Activated T-cell treated with anti-CD3 and anti-CD28 coated beads for 24 hours (primary cell): ENCODE data around the gene ELP5.
A peak's percentile ranks its signal among the peaks of the same experiment; 100 is the strongest.
"Not testable (repeated sequence)": the region's sequence is repeated elsewhere in the genome, so short reads cannot be mapped to it uniquely, and the experiment has no call there.

Experiments
- DNase-seq: peaks from one replicate; pipeline ENCODE4 v3.0.0-alpha.2; 2020; ENCODE audit warnings: low read depth

ELP5 gene

DNA sequence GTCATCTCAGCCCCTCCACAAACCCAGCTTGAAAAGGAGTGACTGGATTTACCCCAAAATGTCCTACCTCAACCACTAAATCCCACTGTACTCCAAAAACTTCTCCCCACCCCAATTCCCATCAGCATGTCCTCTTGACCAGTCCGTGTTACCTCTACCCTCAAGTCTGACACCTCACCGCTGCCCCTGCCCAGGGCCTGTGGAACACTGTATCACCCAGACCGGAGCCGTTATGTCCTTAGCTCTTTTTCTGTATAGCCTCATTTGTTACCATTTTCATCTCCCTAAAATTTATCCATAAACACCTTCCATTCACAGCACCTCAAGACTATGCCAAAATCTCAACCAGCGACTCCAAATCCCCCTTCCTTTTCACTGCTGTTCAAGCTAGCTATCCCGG is 15.2 kb upstream of the ELP5 start:
- no peak for DNase-seq

- DNase-seq: no peak
Observed at GRCh38 chr17:7237266-7237760, 14.7 kb upstream of the ELP5 start.

DNA sequence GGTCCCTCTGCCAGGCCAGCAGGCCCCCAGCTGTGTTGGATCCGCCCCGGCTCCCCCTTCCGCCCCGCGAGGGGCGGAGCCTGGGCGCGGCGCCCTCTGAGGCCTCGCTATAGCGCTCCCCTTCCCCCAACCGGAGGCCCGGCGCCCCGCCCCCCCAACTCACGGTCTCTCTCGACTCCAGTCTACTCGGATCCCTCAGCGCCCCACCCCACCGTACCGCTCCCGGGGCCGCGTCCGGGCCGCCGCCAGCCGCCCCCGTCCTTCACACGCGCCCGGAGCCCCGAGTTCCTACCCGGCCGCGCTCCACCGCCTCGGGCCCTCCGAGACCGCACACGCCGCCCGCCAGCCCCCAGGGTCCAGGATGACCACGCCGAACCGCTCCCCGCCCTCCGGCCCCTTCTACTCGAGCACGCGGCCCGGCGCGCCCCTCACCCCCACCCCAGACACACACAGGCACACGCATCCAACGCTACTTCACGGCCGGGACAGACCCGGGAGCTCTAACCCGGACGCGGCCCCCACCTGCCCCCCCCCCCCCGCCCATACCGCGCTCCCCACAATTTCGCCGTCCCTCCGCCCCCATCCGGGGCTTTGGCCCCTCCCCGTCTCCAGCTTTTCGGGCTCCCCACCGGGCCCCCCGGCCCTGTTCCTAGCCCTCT is 14.1 kb upstream of the ELP5 start:
- DNase-seq: peak; percentile 81

DNA sequence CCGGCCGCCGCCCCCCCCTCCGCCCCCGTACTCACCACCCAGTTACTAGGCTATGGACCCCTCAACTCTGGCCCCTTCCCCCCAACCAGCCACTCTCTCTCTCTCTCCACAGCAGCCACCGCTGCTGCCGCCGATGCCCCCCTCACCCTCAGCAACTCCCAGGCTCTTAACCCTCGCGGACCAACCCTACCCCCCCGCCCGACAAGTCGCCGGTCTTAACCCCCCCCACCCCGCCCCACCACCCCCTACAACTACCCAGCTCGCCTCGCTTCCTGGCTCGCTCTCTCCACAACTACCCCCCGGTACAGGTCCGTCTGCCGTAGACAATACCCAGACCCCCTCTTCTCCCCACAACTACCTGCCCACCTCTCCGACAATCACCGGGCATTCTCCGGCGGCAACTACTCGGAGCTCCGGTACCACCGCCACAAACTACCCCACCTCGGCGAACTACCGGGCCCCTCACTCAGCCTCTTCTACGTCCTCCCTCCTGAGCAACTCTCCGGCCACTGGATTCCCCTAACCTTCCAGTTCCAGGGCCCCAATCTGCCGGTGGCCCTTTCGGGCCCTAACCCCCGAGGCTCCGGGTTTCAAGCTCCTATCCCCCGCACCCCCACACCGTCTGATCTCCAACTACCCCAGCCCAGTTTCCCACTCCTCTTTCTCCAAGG is 13.5 kb upstream of the ELP5 start:
- no peak for DNase-seq

DNA sequence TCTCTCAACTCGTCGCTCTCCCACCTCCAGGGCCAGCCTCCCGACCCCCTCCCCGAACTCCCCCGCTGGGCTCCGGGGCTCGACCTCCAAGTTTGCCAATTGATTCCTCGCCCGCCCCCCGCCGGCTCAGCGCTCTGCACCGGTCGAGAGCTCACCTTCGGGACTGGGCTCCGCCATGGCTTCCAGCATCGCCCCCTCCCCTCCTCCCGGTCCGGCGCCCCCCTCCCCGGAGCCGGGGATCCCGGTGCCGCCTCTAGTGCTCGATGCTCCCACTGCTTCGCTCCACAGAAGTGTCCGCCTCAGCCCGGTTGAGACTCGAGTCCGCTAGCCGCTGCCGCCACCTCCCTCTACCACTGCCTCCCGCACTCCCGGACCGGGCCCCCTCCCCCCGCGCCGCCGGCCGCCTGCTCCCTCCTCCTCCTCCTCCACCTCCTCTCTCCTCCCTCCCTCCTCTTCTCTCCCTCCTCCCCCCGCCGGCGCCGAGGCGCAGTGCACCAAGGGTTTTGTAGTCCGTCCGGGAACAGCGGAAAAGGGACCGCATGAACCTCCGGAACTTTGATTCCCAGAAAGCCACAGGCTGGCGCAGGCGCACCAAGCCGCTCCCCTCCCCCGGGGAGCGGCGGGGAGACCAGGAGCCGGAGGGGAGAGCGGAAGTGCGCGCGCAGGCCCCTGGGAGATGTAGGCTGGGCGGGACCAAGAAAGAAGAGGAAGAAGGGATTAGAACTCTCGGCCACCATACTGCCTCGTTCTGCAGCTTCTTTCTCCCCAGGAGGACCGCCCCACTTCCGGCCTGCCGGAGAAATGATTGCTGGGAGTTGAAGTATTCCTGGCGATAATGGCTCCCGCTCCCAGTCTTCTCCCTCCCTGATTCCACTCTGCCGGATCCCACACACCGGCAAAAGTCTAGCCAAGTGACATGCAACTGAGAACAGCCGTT is 12.7 kb upstream of the ELP5 start, which contains the start of gene PHF23:
Gene PHF23 (minus strand): TSS at position 367 of the 937 bp plus-strand sequence. CDS start 178 bp downstream, at position 189.
- DNase-seq: peak; percentile 96

DNA sequence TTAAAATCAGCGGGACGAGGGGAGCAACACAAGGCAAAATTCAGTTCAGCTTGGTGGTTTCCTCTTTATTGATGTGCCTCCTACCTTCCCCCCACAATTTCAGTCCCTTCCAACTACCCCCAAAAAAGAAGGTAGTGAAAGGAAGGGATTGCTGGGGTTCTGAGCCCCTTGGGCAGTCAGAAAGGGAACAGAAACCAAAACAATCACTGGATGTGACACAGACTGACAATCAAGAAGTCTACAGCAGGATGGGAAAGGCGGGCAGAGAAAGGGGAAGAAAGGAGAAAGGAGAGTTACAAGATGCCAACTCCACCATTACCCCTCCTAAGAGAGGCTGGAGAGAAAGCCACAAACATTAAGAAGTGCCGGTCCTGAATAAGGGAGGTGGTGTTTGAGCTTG is 11.6 kb upstream of the ELP5 start:
- DNase-seq: no peak

DNA sequence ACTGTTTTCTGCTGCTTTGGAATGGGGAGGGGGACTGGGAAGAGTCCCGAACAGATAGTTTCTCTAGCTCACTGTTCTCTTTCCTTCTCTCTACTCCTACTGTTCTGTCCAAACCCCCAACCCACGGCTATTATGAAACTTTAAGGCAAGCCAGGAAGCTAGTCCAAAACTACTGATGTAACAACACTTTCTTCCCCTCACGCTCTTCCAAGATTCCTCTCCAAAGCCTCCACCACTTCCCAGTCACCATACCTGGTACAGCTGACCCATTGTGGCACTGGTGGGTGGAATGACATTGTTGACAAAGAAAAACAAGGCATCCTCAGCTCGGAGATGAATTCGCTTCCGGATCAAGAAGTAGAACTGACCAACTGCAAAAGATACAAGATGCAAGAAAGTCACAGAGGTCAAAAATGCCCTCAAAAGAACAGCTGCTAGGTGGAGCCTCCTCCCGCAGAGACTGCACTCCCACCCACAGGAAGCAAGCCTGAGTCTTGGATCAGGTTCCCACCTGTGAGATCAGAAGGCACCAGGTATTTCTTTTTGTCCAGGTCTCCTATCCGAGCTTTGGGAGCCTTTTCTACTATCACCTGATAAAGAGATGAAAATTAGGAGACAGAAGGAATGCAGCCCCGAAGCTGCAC is 10.8 kb upstream of the ELP5 start:
- DNase-seq: no peak

DNA sequence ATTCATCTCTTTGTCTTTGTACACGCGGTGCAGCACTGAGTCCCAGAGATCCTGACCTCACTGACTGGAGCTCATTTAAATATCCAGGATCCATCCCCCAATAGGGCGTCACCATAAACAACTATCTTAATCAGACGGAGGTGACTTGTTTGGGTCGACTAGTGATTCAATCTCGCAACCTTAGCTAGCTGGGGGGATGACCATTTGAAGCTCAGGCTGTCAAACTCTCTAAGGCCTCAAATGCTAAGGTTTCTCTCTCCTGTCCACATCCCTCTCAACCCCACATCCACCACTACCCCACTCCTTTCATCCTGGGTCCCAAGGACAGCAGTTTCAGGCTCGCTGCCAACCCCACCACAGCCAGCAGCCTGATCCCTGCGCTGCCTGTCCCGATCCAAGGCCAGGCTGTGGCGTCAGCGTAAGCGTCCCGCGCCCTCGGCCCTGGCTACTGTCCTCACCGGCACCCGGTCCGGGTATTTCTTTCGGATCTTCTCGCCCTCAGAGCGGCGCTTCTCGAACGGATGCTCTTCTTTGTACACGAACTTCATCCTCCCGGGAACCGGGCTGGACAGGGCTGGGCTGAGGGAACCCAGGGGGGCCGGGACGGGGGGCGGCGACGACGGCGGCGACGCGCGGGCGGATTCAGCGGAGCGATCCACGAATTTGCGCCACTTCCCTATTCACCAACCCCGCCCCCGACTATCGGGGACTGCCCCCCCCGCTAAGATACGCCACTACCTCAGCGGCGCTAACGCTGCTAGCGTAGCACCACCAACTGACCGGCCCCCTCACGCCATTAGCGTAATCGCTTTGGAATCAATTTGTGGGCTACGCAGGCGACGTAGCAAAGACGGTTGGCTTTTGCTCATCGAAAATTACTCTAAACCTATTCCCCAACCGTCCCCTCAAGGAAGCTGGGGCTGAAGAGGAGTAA is 10.0 kb upstream of the ELP5 start, which contains the start of gene GABARAP:
Gene GABARAP (minus strand): TSS at position 667 of the 934 bp plus-strand sequence. CDS start 119 bp downstream, at position 548.
- DNase-seq: peak; percentile 90

DNA sequence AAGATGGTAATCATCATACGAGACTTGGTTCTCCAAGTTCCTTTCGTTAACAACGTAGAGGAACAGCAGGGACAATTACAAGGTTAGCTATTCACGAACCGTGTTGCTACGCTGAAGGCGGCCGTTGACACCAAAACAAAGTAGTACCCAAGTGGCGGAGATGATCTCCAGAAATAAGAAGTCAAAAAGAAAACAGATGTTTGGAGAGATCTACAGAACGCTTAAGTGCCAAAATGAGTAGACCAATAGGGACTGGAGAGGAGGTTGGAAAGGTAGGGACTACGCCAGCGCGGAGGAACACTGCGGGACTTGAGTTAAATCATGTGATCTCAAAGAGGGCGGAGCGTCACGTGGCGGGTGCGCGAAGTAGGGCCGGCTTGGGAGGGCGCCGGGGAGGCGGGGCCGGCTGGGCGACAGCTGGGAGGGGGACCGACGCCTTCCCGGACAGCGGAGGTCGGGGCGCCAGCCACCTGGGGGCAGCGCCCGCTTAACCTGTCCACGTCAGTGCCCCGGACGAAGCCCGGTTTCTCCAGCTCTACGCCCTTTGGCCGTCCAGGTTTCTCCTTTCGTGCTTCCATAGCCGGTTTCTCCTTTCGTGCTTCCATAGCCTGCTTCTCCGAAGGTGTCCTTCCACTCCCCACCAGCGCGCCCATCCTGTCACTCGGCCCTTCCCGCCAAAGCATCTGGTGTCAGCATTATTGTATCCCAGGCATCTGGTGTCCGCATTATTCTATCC is 9.1 kb upstream of the ELP5 start:
- DNase-seq: peak; percentile 85

DNA sequence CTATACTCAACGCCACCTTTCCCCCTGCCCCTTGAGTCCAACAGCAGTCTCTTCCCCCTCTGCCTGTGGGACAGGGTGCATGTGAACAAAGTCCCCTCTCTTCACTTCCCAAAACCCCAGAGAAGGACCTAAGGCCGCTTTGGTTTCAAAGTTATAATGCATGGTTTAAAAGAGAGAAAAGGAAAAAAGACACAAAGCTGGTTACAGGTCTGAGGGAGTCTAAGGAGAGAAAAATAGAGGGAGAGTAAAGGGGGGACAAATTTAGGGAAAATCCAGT is 8.6 kb upstream of the ELP5 start:
- no peak for DNase-seq

- DNase-seq: not testable (repeated sequence)
Observed at GRCh38 chr17:7243838-7244237, 8.2 kb upstream of the ELP5 start.

DNA sequence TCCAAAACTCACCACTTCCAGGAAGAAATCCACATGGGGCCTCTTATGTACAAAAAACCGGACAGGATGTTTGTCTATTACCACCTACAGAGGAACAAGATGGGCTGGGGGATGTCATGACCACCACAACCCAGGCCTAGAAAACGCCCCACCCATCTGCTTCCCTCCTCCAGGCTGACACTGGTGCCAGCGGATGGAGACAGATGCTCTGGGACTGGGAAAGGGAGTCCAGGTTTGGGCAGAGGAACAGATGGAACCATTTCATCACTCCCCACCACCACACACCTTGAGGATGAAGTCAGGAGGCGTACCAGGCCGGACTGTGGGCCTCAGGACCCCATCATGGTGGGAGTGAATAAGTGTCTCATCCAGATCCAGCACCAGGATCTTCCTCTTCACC is 5.2 kb upstream of the ELP5 start:
- DNase-seq: no peak

- DNase-seq: no peak
Observed at GRCh38 chr17:7248796-7249195, 3.2 kb upstream of the ELP5 start.

DNA sequence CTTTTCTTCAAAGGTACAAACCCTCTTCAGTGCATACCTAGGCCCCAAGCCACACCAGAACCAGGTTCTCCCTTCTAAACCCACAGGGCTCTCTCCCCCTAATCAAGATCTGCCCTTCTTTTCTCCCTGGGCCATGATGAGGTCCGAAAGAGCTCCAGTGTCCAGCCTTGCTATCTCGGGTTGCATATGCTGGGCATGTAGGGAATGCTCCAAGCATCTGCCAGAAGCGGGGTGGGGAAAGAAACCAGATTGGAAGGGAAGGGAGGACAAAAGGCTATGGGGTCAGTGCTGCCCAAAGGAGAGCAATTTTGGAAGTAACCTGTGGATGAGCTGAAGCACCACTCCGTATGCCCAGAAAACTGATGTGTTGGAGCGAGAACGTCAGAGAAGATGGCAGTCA is 2.8 kb upstream of the ELP5 start:
- no peak for DNase-seq

GRCh38 chr17:7249830-7250229 is 2.2 kb upstream of the ELP5 start:
- DNase-seq: no peak

DNA sequence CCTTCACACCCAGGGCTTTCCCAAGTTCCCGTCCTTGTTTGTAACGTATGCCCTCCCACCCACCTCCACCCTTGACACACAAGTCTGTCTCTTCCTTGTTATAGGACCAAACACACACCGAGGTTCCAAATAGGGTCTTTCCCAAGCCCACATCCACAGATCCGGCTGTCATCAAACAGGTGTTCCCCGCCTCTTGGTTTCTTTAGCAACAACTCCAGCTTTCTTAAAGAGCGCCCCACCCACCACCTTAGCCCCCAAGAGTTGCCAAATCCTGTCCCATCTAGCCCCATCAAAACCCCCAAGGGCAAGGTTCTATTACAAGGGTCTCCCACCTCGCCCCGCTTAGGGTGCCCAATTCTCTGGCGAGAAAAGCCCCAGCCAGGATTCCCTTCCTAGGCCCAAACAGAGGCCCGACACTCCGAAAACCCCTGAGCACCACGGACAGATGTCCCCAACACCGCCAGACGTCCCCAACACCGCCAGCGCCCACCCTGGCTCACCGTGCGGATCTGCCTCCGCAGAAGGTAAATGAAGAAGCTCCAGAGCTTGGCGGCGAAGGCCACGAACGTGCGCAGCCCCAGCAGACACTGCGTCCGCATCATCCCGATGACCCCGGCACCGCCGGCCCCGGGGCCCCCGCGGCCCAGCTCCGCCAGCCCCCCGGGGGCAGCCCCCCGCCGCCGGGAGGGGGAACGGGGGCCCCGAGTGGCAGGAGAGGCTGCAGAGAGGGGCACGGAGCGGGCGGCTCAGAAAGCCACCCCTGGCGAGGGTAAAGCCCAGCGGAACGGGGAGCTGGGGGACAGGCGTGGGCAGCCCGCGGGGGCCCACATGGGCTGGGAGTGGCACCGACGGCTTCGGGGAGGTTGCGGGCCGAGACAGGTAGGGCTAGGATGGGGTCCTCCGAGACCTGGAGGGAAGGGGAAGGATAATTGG is 1.1 kb upstream of the ELP5 start:
- no peak for DNase-seq

DNA sequence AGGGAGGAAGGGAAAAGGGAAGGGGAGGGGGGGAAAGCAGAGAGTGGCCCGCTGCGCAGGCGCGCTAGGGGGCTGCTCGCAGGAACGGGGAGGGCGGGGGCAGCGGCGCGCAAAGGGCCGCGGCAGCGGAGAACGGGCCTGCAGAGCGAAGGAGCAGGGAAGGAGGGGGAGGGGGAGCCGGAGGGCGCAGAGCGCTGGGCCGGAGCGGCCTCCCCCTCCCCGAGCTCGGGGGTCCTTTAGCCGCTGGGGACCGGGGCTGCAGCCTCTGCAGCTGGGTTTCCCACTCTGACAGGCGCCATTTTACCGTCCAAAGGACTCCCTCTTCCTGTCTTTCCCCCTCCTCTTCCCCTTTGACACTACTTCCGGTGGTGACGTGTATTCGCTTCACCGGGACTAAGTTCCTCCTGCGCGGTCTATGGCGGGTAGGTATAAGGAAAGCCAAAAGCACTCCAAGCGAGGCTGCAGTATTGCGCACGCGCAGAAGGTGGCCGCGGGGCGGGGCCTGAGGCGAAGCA is 297 bp upstream of the ELP5 start, which contains the start of gene CTDNEP1:
Gene CTDNEP1 (minus strand): TSS at position 74 of the 515 bp plus-strand sequence. CDS start 438 bp downstream, outside the sequence.
- DNase-seq: peak; percentile 98

DNA sequence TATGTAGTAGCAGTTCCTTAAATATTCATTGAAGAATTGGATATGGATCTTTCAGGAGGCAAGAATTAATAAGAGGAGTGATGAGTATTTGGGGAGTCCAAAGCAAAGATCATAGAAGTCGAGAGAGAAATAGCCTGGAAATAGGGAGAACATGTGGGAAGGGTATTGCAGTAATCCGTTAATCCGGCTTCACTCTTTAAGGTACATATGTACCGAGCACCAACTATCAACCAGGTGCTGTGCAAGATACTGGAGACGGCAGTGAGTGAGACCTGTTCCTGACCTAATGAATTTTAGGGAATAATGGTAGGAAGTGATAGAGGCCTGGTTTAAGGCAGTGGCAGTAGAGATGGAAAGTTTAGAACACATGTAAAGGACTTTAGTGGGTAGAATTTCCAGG is 1.1 kb downstream of the ELP5 start:
- DNase-seq: no peak

GRCh38 chr17:7254511-7254910 is 2.5 kb downstream of the ELP5 start:
- DNase-seq: no peak
